ENCODE results near the gene GRK6. TPM values are rescaled to one million over a fixed set of nuclear protein-coding genes. Genes with fewer than 3 reads are reported as not detected.

GRK6 gene
- total RNA-seq, 1 experiment from 2014 or later: 103 TPM

GRCh38 chr5:177487144-177487543 is 60.7 kb downstream of the GRK6 start:
- H3K27me3 ChIP-seq (replicated peaks): no peaks in the 10 kb centered on the region
- H3K27ac ChIP-seq: no peak overlapping the region
- DNase-seq (ENCODE audit: low read depth in 1 of 2, low spot score in 2 of 2): no peak
- H3K4me3 ChIP-seq: no peak overlapping the region
- H3K9me3 ChIP-seq (replicated peaks): 0 out of 2 replicates have a peak, but pooled peaks cover 3% of the 10 kb centered on the region
- H3K4me1 ChIP-seq (replicated peaks): peaks cover 7% of the 10 kb centered on the region; the same call in 1 of the 2 replicates
- H3K36me3 ChIP-seq: peaks cover 97% of the 10 kb centered on the region

- Histone ChIP-seq H3K27me3 (replicated peaks) (no peaks in the 10 kb centered on the region), H3K9me3 (replicated peaks) (0 out of 2 replicates have a peak, but pooled peaks cover 3% of the 10 kb centered on the region), H3K36me3 (peaks cover 99% of the 10 kb centered on the region), H3K4me1 (replicated peaks) (peaks cover 7% of the 10 kb centered on the region; the same call in 1 of the 2 replicates), H3K27ac (no peak overlapping the region), H3K4me3 (no peak overlapping the region)
- no peak for DNase-seq (ENCODE audit: low read depth in 1 of 2, low spot score in 2 of 2)
Measured at GRCh38 chr5:177487975-177488374, 61.5 kb downstream of the GRK6 start.

GRCh38 chr5:177489119-177489716 is 62.7 kb downstream of the GRK6 start:
- Histone ChIP-seq H3K27ac (no peak overlapping the region), H3K9me3 (replicated peaks) (0 out of 2 replicates have a peak, but pooled peaks cover 2% of the 10 kb centered on the region), H3K27me3 (replicated peaks) (no peaks in the 10 kb centered on the region), H3K4me1 (replicated peaks) (peaks cover 14% of the 10 kb centered on the region), H3K4me3 (no peak overlapping the region), H3K36me3 (peaks cover 99% of the 10 kb centered on the region)
- no peak for DNase-seq (ENCODE audit: low read depth in 1 of 2, low spot score in 2 of 2)

GRCh38 chr5:177490311-177490991 is 64.0 kb downstream of the GRK6 start:
- Histone ChIP-seq H3K27ac (no peak overlapping the region), H3K27me3 (replicated peaks) (no peaks in the 10 kb centered on the region), H3K9me3 (replicated peaks) (no peaks in the 10 kb centered on the region), H3K4me3 (no peak overlapping the region), H3K36me3 (peaks cover 97% of the 10 kb centered on the region), H3K4me1 (replicated peaks) (peaks cover 20% of the 10 kb centered on the region)
- DNase-seq (ENCODE audit: low read depth in 1 of 2, low spot score in 2 of 2): no peak

GRCh38 chr5:177490992-177491391 is 64.5 kb downstream of the GRK6 start:
- H3K27ac ChIP-seq: no peak overlapping the region
- peaks cover 97% of the 10 kb centered on the region for H3K36me3 ChIP-seq
- DNase-seq (ENCODE audit: low read depth in 1 of 2, low spot score in 2 of 2): no peak
- H3K27me3 ChIP-seq (replicated peaks): no peaks in the 10 kb centered on the region
- H3K4me3 ChIP-seq: no peak overlapping the region
- H3K4me1 ChIP-seq (replicated peaks): peaks cover 25% of the 10 kb centered on the region
- no peaks in the 10 kb centered on the region for H3K9me3 ChIP-seq (replicated peaks)

GRCh38 chr5:177491429-177491945 is 65.0 kb downstream of the GRK6 start:
- peaks cover 30% of the 10 kb centered on the region for H3K4me1 ChIP-seq (replicated peaks)
- DNase-seq (ENCODE audit: low read depth in 1 of 2, low spot score in 2 of 2): no peak
- no peaks in the 10 kb centered on the region for H3K27me3 ChIP-seq (replicated peaks)
- peaks cover 97% of the 10 kb centered on the region for H3K36me3 ChIP-seq
- no peak overlapping the region for H3K4me3 ChIP-seq
- no peaks in the 10 kb centered on the region for H3K9me3 ChIP-seq (replicated peaks)
- H3K27ac ChIP-seq: no peak overlapping the region

- no peaks in the 10 kb centered on the region for H3K27me3 ChIP-seq (replicated peaks)
- peaks cover 94% of the 10 kb centered on the region for H3K36me3 ChIP-seq
- peaks cover 32% of the 10 kb centered on the region for H3K4me1 ChIP-seq (replicated peaks)
- DNase-seq (ENCODE audit: low read depth in 1 of 2, low spot score in 2 of 2): no peak
- H3K9me3 ChIP-seq (replicated peaks): no peaks in the 10 kb centered on the region
- H3K27ac ChIP-seq: no peak overlapping the region
- H3K4me3 ChIP-seq: no peak overlapping the region
Measured at GRCh38 chr5:177491983-177492746, 65.7 kb downstream of the GRK6 start.

Other genes starting within 250 kb of the GRK6 start
- 37.6 and 56.2 TPM in 2 replicates for gene RAB24, start 123.0 kb upstream of the GRK6 start, total RNA-seq (2014; rRNA removed; shearing (Covaris generic))
- 456 and 457 TPM in 2 replicates for gene PRELID1, start 122.9 kb upstream of the GRK6 start, total RNA-seq (2014; rRNA removed; shearing (Covaris generic))
- 121 and 296 TPM in 2 replicates for gene MXD3, start 114.8 kb upstream of the GRK6 start, total RNA-seq (2014; rRNA removed; shearing (Covaris generic))
- gene LMAN2, start 75.0 kb upstream of the GRK6 start, total RNA-seq (2014; rRNA removed; shearing (Covaris generic)): 360 and 397 TPM in 2 replicates
- gene RGS14, start 68.8 kb upstream of the GRK6 start, total RNA-seq (2014; rRNA removed; shearing (Covaris generic)): 1.6 TPM in 1 of 2 replicates, not detected in the other
- not detected in 2 replicates for gene SLC34A1, start 42.2 kb upstream of the GRK6 start, total RNA-seq (2014; rRNA removed; shearing (Covaris generic))
- gene PFN3, start 26.0 kb upstream of the GRK6 start, total RNA-seq (2014; rRNA removed; shearing (Covaris generic)): not detected in 2 replicates
- 0.74 and 3.9 TPM in 2 replicates for gene F12, start 17.1 kb upstream of the GRK6 start, total RNA-seq (2014; rRNA removed; shearing (Covaris generic))
- gene PRR7, start 20.1 kb downstream of the GRK6 start, total RNA-seq (2014; rRNA removed; shearing (Covaris generic)): 7.4 and 12.6 TPM in 2 replicates
- 147 and 149 TPM in 2 replicates for gene DBN1, start 47.0 kb downstream of the GRK6 start, total RNA-seq (2014; rRNA removed; shearing (Covaris generic))
- gene PDLIM7, start 70.9 kb downstream of the GRK6 start, total RNA-seq (2014; rRNA removed; shearing (Covaris generic)): 175 and 274 TPM in 2 replicates
- 1.8 and 4.2 TPM in 2 replicates for gene DOK3, start 83.2 kb downstream of the GRK6 start, total RNA-seq (2014; rRNA removed; shearing (Covaris generic))
- gene DDX41, start 90.3 kb downstream of the GRK6 start, total RNA-seq (2014; rRNA removed; shearing (Covaris generic)): 131 and 150 TPM in 2 replicates
- 24.9 and 29.9 TPM in 2 replicates for gene FAM193B, start 127.9 kb downstream of the GRK6 start, total RNA-seq (2014; rRNA removed; shearing (Covaris generic))
- 141 and 148 TPM in 2 replicates for gene TMED9, start 165.5 kb downstream of the GRK6 start, total RNA-seq (2014; rRNA removed; shearing (Covaris generic))
- 37.9 and 53.0 TPM in 2 replicates for gene B4GALT7, start 173.5 kb downstream of the GRK6 start, total RNA-seq (2014; rRNA removed; shearing (Covaris generic))